Measurements from ENCODE around the gene RPP25L. TPM values are rescaled to one million over a fixed set of nuclear protein-coding genes. Genes with fewer than 3 reads are reported as not detected.
A peak's percentile ranks its signal among the peaks of the same experiment; 100 is the strongest.

The RPP25L gene
- total RNA-seq, 1 donor from 2014 or later, result 17.5 TPM

DNA sequence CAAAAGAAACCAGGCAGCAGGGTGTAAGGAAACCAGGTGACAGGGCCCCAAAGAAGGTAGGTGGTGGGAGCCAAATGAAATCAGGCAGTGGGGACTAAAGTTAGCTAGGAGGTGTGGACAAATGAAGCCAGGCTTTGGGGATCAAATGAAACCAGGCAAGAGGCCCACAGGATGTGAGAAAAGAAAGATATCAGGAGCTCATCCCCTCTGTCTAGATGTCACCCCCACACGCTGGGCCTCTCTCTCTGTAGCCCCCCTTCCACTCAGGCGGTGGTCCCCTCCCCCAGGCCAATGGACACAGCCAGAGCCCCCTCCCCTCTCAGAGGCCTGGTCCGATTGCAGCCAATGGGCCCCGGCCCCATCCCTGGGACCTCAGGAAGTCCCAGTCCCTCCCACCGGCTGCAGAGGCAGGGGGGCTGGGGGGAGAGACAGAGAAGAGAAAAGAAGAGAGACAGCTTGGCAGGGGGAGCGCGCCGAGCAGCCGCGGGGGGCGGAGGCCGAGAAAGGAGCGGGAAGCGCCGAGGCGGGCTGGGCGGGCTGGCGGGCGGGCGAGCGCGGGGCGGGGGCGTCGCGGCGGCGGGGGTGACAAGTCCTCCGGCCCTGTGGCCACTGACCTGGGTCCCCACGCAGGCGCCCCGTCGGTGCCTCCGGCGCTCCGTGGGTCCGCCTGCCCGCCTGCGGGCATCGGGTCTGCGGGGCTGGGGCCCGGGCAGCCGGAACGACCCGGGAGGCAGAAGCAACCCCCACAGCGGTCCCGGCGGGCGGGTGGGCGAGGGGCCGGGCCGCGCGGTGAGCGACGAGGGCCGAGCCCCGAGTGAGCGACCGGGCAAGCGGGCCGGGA, 34.3 kb downstream of the RPP25L start:
- no peaks in the 10 kb centered on the region for H3K9me3 Mint-ChIP-seq
- ChIA-PET CTCF (no interaction called here), POLR2A (no interaction called here)
- intact Hi-C loops (cut with micrococcal nuclease), result no loop called here
- H3K27ac Mint-ChIP-seq, result no peak overlapping the region
- H3K36me3 Mint-ChIP-seq (ENCODE audit: low read depth), result no peaks in the 10 kb centered on the region
- peak overlapping the region; percentile 70 for H3K4me3 Mint-ChIP-seq
- TF ChIP-seq, protein P1, sequence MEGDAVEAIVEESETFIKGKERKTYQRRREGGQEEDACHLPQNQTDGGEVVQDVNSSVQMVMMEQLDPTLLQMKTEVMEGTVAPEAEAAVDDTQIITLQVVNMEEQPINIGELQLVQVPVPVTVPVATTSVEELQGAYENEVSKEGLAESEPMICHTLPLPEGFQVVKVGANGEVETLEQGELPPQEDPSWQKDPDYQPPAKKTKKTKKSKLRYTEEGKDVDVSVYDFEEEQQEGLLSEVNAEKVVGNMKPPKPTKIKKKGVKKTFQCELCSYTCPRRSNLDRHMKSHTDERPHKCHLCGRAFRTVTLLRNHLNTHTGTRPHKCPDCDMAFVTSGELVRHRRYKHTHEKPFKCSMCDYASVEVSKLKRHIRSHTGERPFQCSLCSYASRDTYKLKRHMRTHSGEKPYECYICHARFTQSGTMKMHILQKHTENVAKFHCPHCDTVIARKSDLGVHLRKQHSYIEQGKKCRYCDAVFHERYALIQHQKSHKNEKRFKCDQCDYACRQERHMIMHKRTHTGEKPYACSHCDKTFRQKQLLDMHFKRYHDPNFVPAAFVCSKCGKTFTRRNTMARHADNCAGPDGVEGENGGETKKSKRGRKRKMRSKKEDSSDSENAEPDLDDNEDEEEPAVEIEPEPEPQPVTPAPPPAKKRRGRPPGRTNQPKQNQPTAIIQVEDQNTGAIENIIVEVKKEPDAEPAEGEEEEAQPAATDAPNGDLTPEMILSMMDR (IDR thresholded peaks at IDR 0.05), result no peak
- H3K27me3 Mint-ChIP-seq, result peaks cover 53% of the 10 kb centered on the region
- H3K4me1 Mint-ChIP-seq, result peaks cover 12% of the 10 kb centered on the region
- ATAC-seq (ENCODE audit: low read depth) (no peak), DNase-seq (no peak)

DNA sequence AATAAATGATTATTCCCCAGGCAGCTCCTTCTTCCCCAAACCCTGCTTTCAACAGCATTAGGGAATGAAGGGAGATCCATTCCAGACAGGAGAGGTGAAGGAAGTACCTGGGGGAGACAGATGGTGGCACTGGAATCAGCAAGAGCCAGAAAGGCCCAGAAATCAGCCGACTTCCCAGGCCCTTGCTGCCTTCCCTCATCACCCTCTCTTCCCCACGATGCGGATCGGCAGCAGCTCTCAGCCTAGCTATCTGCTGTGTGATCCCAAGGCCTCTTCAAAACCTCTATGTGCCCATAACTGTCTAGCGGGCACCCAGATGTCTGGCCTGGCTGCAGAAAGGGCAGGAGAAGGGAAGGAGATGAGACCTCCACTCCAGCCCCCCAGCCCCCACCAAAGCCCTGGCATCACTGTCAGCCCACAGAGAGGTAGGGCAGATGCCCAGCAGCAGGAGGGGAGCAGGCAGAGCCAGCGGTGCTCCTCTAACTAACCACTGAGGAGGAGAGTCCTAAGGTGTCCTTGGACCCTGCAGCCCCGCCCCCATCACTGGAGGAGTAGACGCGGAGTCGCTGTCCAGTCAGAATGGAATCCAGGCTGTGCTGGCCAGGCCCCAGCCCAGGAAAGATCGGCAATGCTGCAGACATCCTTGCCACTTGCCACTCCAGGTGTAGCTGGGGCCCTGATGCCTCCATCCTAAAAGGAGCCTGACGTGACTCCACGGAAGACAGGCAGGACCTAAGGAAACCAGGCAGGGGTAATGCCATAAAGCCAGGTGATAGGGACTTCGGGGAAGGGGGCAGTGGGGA, 35.1 kb downstream of the RPP25L start:
- intact Hi-C loops (cut with micrococcal nuclease), result no loop called here
- CTCF ChIA-PET, result interaction anchor here (0.8 kb wide), 1 partner anchor 15 kb away, joined by 3 read pairs; no protein-coding TSS in a partner anchor
- Mint-ChIP-seq H3K27me3 (peaks cover 52% of the 10 kb centered on the region), H3K9me3 (no peaks in the 10 kb centered on the region), H3K36me3 (ENCODE audit: low read depth) (no peaks in the 10 kb centered on the region), H3K4me3 (peak overlapping the region; percentile 70), H3K27ac (no peak overlapping the region), H3K4me1 (peaks cover 16% of the 10 kb centered on the region)
- ATAC-seq (ENCODE audit: low read depth) (no peak), DNase-seq (no peak)
- POLR2A ChIA-PET, result no interaction called here
- TF ChIP-seq, protein P1 (IDR thresholded peaks at IDR 0.05), result no peak

DNA sequence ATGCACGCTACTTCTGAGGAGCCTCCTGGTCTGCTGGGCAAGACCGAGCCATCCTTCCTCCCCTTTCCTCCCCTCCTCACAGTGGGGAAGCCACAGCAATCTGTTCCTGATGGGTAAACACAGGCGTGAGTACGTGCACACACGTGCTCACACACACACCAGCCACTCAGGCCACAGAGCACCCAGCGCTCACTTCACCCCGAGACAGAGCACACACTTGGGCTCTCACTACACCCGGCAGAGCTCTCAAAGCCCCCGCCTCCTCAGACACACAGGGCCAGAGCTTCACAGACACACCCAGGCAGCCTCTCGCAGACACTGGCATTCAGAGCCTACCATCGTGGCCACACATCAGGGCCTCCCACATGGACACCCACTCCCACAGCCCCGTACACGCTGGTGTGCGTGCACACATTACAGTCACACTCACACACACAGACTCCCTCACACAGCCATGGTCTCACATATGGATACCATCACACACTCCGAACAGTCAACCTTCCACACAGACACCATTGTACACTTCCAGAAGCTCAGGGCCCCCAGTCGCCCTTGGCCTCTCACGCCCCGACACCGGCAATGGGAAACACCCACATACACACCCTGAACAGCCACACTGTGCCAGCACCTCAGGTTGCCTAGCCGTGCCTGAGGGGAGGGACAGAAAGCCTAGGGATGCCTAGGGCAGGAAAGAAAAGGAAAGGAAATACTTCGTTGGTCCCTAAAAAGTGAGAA, 35.9 kb downstream of the RPP25L start:
- Mint-ChIP-seq H3K9me3 (no peaks in the 10 kb centered on the region), H3K4me1 (peaks cover 19% of the 10 kb centered on the region), H3K36me3 (ENCODE audit: low read depth) (no peaks in the 10 kb centered on the region), H3K4me3 (no peak overlapping the region), H3K27ac (no peak overlapping the region), H3K27me3 (peaks cover 46% of the 10 kb centered on the region)
- intact Hi-C loops (cut with micrococcal nuclease), result no loop called here
- POLR2A ChIA-PET, result no interaction called here
- TF ChIP-seq, protein P1 (IDR thresholded peaks at IDR 0.05), result no peak
- ATAC-seq (ENCODE audit: low read depth) (no peak), DNase-seq (no peak)
- CTCF ChIA-PET, result interaction anchor here (0.8 kb wide), 1 partner anchor 15 kb away, joined by 3 read pairs; no protein-coding TSS in a partner anchor

DNA sequence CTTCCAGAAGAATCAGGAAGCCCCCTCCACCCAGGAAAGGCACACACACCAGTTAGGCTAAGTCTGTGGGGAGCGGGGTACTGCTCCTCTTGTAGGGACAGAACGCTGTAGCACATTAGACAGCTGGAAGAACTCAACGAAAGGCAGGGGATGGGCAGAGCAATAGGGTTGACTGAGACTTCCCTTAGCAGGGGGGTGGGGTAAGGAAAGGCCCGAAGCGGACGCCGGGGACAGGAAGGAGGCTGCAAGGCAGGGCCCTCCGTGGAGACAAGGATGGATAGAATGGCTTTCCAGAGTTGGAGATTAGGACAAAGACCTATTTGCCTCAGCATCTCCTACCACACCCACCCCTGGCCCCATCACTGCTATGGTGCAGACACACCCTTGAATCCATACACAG, 36.7 kb downstream of the RPP25L start:
- intact Hi-C loops (cut with micrococcal nuclease), result no loop called here
- H3K27me3 Mint-ChIP-seq, result peaks cover 38% of the 10 kb centered on the region
- DNase-seq (no peak), ATAC-seq (ENCODE audit: low read depth) (no peak)
- CTCF ChIA-PET, result no interaction called here
- peaks cover 19% of the 10 kb centered on the region for H3K4me1 Mint-ChIP-seq
- no peak overlapping the region for H3K4me3 Mint-ChIP-seq
- no peak overlapping the region for H3K27ac Mint-ChIP-seq
- H3K9me3 Mint-ChIP-seq, result no peaks in the 10 kb centered on the region
- POLR2A ChIA-PET, result no interaction called here
- no peaks in the 10 kb centered on the region for H3K36me3 Mint-ChIP-seq (ENCODE audit: low read depth)
- TF ChIP-seq, protein P1 (IDR thresholded peaks at IDR 0.05), result no peak
